Measurements from ENCODE around the gene DRD5. TPM values are rescaled to one million over a fixed set of nuclear protein-coding genes. Genes with fewer than 3 reads are reported as not detected.
A peak's percentile ranks its signal among the peaks of the same experiment; 100 is the strongest.
"Not testable (repeated sequence)": the region's sequence is repeated elsewhere in the genome, so short reads cannot be mapped to it uniquely, and the experiment has no call there.

The DRD5 gene
- total and polyA plus RNA-seq, 8 donors = not detected

- no peaks in the 10 kb centered on the region for H3K9me3 ChIP-seq
- no peak for ATAC-seq
- 42 to 64% methylated on average over 1 of the region's 1 CpG for WGBS, 2 donors
- no peak for TF ChIP-seq CTCF (IDR thresholded peaks at IDR 0.05)
- H3K27ac ChIP-seq = no peak overlapping the region
- H3K36me3 ChIP-seq = no peaks in the 10 kb centered on the region
- FAIRE-seq = no peak
- intact Hi-C loops (cut with DNase I) = loop anchor here in 2 of 3 donors (5.0 kb wide), 2 partner anchors 243 to 248 kb away; no protein-coding TSS in a partner anchor
- no peak for DNase-seq
- no peak overlapping the region for H3K4me3 ChIP-seq
- H3K27me3 ChIP-seq = no peaks in the 10 kb centered on the region
- no peaks in the 10 kb centered on the region for H3K4me1 ChIP-seq
Measured at GRCh38 chr4:9769321-9769720, 12.1 kb upstream of the DRD5 start.

- no peaks in the 10 kb centered on the region for H3K9me3 ChIP-seq
- no peak for TF ChIP-seq CTCF (IDR thresholded peaks at IDR 0.05)
- ATAC-seq = no peak
- H3K4me3 ChIP-seq = no peak overlapping the region
- no peak overlapping the region for H3K27ac ChIP-seq
- no peaks in the 10 kb centered on the region for H3K4me1 ChIP-seq
- H3K27me3 ChIP-seq = no peaks in the 10 kb centered on the region
- H3K36me3 ChIP-seq = no peaks in the 10 kb centered on the region
- DNase-seq = no peak
- WGBS, 2 donors = 37 to 55% methylated on average over 1 of the region's 1 CpG
- intact Hi-C loops (cut with DNase I) = no loop called here
- no peak for FAIRE-seq
Measured at GRCh38 chr4:9771034-9771433, 10.4 kb upstream of the DRD5 start.

- WGBS, 2 donors = 38 to 41% methylated on average over 3 of the region's 3 CpGs
Measured at GRCh38 chr4:9773471-9773870, 8.0 kb upstream of the DRD5 start.

GRCh38 chr4:9782136-9782436 is 652 bp downstream of the DRD5 start:
- Histone ChIP-seq H3K36me3 (no peaks in the 10 kb centered on the region), H3K27ac (no peak overlapping the region), H3K9me3 (no peaks in the 10 kb centered on the region), H3K4me3 (no peak overlapping the region), H3K4me1 (no peaks in the 10 kb centered on the region), H3K27me3 (peaks cover 0 to 6% (median 0%) of the 10 kb centered on the region in 4 donors)
- 46 to 48% methylated on average over 22 of the region's 22 CpGs for WGBS, 2 donors
- no peak for FAIRE-seq
- peak in 1 of 6 donors; percentile 65 for DNase-seq
- ATAC-seq = no peak
- TF ChIP-seq CTCF (IDR thresholded peaks at IDR 0.05) = no peak
- intact Hi-C loops (cut with DNase I) = no loop called here

More at GRCh38 chr4:9773471-9773870, 8.0 kb upstream of the DRD5 start:
- ATAC-seq (no peak), FAIRE-seq (no peak), DNase-seq (no peak)
- no peaks in the 10 kb centered on the region for H3K4me1 ChIP-seq
- no peak overlapping the region for H3K27ac ChIP-seq
- no peaks in the 10 kb centered on the region for H3K9me3 ChIP-seq
- no peaks in the 10 kb centered on the region for H3K36me3 ChIP-seq
- intact Hi-C loops (cut with DNase I) = no loop called here
- H3K27me3 ChIP-seq = no peaks in the 10 kb centered on the region
- no peak overlapping the region for H3K4me3 ChIP-seq
- no peak for TF ChIP-seq CTCF (IDR thresholded peaks at IDR 0.05)

GRCh38 chr4:9785891-9786290 is 4.5 kb downstream of the DRD5 start:
- DNase-seq, ATAC-seq: not testable (repeated sequence)

GRCh38 chr4:9792381-9792780 is 10.9 kb downstream of the DRD5 start:
- 70 to 72% methylated on average over 3 of the region's 3 CpGs for WGBS, 2 donors
- intact Hi-C loops (cut with DNase I) = no loop called here
- Histone ChIP-seq H3K36me3 (no peaks in the 10 kb centered on the region), H3K4me3 (no peak overlapping the region), H3K9me3 (no peaks in the 10 kb centered on the region), H3K27me3 (no peaks in the 10 kb centered on the region), H3K27ac (no peak overlapping the region), H3K4me1 (no peaks in the 10 kb centered on the region)
- no peak for TF ChIP-seq CTCF (IDR thresholded peaks at IDR 0.05)
- FAIRE-seq (no peak), ATAC-seq (no peak), DNase-seq (no peak)

More at GRCh38 chr4:9785891-9786290, 4.5 kb downstream of the DRD5 start:
- H3K27me3 ChIP-seq; H3K9me3 ChIP-seq; H3K27ac ChIP-seq; intact Hi-C loops (cut with DNase I); H3K36me3 ChIP-seq; H3K4me3 ChIP-seq; H3K4me1 ChIP-seq; FAIRE-seq: not testable (repeated sequence)
- 56 to 61% methylated on average over 5 of the region's 5 CpGs for whole genome bisulfite sequencing, 2 donors

GRCh38 chr4:9796641-9797040 is 15.2 kb downstream of the DRD5 start:
- H3K27ac ChIP-seq; H3K4me3 ChIP-seq; DNase-seq; intact Hi-C loops (cut with DNase I); H3K27me3 ChIP-seq; H3K9me3 ChIP-seq; H3K4me1 ChIP-seq; ATAC-seq; FAIRE-seq; H3K36me3 ChIP-seq: not testable (repeated sequence)
- 34 to 44% methylated on average over 2 of the region's 2 CpGs for WGBS, 2 donors
